Choroid plexus epithelial cell (primary cell): ENCODE results near the gene ESPN.

Source experiments
- DNase-seq: peaks from one replicate; pipeline ENCODE4 v3.0.0-alpha.2; 2010; ENCODE audit warnings: low read depth
- H3K4me3 ChIP-seq: 2 replicates; pipeline ENCODE4 v1.5.1; 2011; ENCODE audit warnings: low read depth, mild to moderate bottlenecking, control low read depth, low read length, moderate library complexity
- TF ChIP-seq, protein P1 (sequence below): conservative IDR thresholded peaks from 2 replicates; pipeline ENCODE4 v1.5.1; 2011; ENCODE audit warnings: low read depth, mild to moderate bottlenecking, control low read depth, inconsistent platforms, low read length, moderate library complexity

ESPN gene

DNA sequence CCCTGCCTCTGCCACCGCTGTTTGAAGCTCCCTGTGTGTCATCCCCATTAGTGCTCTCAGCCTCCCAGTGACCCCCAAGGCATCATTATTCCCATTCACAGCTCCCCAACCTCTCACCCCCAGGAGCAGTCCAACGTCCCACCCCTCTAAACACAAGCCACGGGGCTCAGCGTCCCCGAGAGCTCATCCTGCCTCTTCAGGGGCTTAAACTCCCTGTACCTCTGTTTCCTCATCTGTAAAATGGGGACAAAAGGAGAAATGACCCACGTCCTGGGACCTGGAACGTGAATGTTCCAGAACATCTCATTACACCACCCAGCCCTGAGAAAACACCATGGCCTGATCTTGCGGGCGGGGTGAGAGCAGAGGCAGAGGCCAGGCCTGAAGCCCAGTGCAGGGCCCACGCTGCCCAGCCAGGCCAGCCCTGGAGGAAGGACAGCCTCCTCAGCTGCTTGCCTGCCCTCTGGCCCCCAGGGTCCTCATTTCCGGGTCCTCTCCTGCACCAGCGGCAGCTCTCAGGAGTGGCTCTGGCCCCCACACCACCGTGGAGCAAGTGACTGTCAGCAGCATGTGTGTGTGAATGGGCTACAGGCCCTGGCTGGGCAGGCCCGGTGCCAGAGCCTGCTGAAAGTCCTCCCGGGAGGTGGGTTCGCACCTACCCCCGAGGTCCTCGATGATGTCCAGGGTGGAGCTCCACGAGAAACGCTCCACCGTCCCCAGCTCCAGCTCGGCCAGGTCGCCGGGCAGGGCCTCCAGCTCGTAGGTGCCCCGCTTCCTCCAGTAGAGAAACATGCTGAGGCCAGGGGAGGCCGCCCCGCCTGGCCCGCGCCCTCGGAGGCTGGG is 81.0 kb downstream of the ESPN start:
- H3K4me3 ChIP-seq = no peak overlapping the region
- DNase-seq = no peak
- TF ChIP-seq, protein P1, sequence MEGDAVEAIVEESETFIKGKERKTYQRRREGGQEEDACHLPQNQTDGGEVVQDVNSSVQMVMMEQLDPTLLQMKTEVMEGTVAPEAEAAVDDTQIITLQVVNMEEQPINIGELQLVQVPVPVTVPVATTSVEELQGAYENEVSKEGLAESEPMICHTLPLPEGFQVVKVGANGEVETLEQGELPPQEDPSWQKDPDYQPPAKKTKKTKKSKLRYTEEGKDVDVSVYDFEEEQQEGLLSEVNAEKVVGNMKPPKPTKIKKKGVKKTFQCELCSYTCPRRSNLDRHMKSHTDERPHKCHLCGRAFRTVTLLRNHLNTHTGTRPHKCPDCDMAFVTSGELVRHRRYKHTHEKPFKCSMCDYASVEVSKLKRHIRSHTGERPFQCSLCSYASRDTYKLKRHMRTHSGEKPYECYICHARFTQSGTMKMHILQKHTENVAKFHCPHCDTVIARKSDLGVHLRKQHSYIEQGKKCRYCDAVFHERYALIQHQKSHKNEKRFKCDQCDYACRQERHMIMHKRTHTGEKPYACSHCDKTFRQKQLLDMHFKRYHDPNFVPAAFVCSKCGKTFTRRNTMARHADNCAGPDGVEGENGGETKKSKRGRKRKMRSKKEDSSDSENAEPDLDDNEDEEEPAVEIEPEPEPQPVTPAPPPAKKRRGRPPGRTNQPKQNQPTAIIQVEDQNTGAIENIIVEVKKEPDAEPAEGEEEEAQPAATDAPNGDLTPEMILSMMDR = no peak

DNA sequence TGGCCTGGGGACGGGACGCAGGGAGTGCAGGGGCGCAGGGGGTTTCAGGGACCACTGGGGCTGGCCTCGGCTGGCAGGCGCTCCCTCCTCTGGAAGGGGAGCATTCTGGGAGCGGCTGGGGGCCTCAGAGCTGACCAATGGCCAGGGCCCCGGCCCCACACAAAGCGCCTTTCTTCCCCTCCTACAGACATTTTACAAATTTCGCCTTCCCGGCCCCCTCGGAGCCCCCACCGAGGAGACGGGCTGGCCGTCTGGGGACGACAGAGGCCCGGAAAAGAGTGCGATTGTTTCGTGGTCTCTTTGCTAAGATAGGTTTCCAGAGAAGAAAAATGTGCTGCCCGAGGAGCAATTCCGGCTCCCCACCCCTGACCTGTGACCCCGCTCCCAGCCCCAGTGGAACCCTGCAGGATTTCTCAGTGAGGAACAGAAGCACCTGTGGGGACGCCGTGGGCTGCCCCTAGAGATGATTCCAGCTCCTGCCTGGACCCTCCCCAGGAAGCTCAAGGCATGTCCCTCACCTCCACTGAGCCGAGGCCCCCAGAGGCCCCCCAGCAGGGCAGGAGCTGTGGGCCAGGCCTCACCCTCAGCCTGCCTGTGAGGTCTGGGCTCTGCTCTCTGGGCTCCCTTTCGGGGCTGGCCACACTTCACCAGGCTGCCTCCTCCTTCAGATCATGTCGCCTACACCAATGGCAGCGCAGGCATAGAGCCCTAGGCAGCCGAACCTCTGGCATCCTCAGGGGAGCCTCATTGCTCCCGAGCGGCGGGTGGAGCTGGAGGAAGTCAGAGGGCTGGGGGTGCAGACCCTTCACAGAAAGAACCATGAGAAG is 81.8 kb downstream of the ESPN start:
- TF ChIP-seq, protein P1 = no peak
- DNase-seq = no peak
- H3K4me3 ChIP-seq = no peak overlapping the region

DNA sequence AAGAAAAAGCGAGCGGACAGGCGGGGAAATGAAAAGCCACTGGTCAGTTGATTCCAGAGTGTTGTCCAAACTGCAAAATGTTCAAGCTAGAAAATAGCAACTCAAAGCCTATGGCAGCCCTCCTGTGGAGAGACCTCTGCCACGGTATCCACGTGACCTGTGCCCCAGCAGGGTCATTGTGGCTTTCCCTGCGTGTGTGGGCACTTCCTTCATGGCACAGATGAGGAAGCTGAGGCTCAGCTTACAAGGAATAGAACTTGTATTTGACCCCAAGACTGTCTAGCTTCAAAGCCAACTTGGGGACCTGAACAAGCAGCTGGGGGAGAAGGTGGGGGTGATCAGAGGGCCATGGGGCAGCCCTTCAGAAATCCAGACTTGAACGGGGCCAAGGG is 82.5 kb downstream of the ESPN start:
- H3K4me3 ChIP-seq = no peak overlapping the region
- TF ChIP-seq, protein P1 = no peak
- DNase-seq = no peak

DNA sequence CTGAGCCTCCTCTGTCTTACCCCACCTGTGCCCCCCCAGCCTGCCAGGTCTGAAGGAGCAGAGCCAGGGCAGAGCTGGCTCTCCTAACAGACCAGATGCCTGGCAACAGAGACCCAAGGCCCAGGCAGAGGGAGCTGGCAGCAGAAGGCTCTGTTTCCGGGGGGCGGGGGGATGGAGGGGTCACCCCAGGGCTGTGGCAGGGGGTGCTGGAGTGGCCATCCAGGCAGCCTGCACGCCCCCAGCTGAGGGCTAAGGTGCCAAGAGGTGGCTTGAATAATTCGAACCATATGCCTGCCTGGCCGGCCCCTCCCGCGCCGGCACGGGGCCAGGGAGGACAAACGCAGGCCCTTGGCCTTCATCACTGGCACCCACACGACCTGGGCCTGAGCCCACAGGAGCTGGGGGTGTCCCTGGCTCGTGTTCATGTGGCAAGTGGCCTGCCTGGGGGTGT is 82.9 kb downstream of the ESPN start:
- DNase-seq = no peak
- no peak overlapping the region for H3K4me3 ChIP-seq
- TF ChIP-seq, protein P1 = no peak

DNA sequence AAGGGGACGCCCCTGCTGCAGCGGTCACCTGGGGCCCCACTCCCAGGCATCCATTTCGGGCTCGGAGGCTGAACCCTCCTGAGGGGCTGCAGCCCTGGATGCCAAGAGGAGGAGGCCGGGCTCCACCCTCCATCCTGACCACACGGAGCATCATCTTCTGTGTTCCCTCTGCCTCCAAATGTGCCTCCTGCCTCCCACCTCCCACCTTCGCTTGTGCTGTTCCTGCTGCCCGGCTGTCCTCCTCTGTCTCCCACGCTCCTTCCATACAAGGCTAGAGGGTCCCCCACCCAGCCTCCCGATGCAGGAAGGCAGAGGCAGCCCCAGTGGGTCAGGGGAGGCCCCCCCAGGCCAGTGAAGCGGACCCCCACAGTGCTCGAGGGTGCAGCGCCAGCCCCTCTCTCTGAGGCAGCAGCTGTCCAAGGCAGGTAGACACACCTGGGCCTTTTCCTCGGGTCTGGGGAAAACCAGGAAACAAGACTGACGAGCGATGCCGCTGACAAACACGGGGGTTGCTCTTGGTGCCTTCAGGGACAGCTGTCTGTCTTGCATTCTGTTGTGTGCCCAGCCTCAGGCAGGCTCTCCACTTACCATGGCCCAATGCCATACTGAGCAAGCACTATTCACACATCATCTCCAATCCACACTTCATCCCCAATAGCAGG is 83.7 kb downstream of the ESPN start:
- DNase-seq = no peak
- H3K4me3 ChIP-seq = no peak overlapping the region
- TF ChIP-seq, protein P1 = no peak

DNA sequence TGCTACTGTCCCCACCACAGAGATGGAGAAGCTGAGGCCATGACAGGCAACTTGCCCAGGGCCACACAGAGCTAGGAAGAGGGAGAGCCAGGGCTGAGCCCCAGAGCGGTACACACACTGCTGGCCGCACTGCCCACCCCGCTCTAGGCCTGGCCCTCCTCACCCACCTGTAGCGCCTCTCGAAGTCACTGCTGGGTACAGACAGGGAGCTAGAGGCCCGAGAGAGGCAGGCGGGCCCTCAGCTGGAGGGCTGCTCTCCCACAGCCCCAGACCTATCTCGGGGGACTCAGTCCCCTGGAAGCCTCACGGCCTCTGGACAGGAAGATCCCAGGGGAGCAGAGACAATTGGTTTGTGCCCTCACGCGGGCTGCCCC is 84.2 kb downstream of the ESPN start:
- no peak overlapping the region for H3K4me3 ChIP-seq
- DNase-seq = no peak
- TF ChIP-seq, protein P1 = no peak
